CD4-positive, alpha-beta T cell treated with Interleukin-15 for 4 hours (primary cell): ENCODE results near the gene SMPD2.
A peak's percentile ranks its signal among the peaks of the same experiment; 100 is the strongest.

Experiments
- DNase-seq: peaks from one replicate; pipeline ENCODE4 v3.0.0-alpha.2; 2020; ENCODE audit warnings: low spot score

Gene SMPD2

DNA sequence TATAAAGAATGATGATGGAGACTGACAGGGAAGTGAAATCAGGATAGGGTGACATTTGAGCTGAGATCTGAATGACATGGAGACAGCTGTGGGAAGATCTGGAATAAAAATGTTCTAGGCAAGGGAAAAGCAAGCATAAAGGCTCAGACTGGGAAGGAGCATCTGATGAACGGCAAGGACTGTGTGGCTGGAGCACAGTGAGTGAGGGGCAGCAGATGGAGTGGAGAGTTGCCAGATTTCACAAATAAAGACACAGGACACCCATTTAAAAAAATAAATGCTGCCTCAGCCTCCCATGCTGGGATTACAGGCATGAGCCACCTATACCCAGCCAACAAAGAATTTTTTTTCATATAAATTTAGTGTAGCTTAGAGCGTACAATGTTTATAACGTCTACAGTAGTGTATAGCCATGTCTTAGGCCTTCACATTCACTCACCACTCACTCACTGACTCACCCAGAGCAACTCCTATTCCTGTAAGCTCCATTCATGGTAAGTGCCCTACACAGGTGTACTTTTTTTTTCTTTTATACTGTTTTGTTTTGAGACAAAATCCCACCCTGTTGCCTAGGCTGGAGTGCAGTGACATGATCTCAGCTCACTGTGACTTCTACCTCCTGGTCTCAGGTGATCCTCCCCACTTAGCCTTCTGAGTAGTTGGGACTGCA lies 44.9 kb downstream of the SMPD2 start:
- no peak for DNase-seq

DNA sequence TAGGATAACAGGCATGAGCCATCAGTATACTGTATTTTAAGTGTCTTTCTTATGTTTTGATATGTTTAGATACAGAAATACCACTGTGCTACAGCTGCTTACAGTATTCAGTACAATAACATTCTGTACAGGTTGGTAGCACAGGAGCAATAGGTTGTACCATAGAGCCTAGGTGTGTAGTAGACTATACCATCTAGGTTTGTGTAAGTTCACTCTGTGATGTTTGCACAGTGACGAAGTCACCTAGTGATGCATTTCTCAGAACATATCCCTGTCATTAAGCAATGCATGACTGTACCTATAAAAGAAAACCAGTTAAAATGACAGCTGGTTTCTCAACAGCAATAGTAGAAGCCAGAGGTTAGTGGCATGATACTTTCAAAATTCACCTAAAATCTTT lies 45.5 kb downstream of the SMPD2 start:
- no peak for DNase-seq

DNA sequence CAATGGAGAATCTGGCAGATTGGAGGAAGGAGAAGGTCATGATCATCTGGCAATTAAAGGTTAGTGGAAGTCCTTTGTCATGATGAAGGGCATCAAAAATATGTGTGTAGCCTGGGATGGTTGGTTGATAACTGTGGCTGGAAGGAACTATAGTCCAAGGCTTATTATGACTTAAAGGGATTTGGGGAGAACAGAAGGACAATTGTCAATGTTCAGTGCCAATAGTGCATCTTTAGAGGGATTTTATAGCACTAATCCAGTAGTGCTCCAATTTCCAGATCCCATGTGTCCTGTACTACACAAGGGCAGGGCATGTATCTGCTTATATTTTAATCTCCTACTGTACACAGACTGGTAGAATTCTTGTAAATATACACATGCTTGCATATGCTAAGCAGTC lies 47.5 kb downstream of the SMPD2 start:
- DNase-seq = no peak

GRCh38 chr6:109490713-109491112 lies 50.2 kb downstream of the SMPD2 start:
- no peak for DNase-seq

- peak; percentile 43 for DNase-seq
Measured at GRCh38 chr6:109491207-109491938, 50.8 kb downstream of the SMPD2 start.
